ENCODE results near the gene HPGDS. TPM values are rescaled to one million over a fixed set of nuclear protein-coding genes. Genes with fewer than 3 reads are reported as not detected.

Gene HPGDS
- total and polyA plus RNA-seq, 11 donors, result 0.26 to 6.2 (median 0.96) TPM

DNA sequence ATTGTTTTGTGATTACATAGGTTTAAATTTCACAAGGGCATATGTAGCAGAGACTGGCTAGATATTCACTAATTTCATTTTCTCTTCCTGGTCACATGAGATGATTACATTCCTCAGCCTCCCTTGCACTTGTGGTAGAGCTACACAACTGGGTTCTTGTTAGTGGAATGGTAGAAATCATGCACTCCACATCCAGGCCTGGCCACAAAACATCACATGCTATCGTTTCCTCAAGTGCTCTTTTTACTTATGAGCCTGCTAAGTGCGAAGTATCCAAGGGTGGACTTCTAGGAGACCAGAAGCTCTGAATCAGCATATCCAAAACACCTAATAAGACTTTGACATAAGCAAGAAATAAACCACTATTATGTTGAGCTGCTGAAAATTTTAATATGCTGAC lies 26.4 kb upstream of the HPGDS start:
- DNase-seq (no peak), ATAC-seq (no peak)
- H3K36me3 ChIP-seq, result no peaks in the 10 kb centered on the region
- no peaks in the 10 kb centered on the region for H3K27me3 ChIP-seq
- TF ChIP-seq, protein P1, sequence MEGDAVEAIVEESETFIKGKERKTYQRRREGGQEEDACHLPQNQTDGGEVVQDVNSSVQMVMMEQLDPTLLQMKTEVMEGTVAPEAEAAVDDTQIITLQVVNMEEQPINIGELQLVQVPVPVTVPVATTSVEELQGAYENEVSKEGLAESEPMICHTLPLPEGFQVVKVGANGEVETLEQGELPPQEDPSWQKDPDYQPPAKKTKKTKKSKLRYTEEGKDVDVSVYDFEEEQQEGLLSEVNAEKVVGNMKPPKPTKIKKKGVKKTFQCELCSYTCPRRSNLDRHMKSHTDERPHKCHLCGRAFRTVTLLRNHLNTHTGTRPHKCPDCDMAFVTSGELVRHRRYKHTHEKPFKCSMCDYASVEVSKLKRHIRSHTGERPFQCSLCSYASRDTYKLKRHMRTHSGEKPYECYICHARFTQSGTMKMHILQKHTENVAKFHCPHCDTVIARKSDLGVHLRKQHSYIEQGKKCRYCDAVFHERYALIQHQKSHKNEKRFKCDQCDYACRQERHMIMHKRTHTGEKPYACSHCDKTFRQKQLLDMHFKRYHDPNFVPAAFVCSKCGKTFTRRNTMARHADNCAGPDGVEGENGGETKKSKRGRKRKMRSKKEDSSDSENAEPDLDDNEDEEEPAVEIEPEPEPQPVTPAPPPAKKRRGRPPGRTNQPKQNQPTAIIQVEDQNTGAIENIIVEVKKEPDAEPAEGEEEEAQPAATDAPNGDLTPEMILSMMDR (IDR thresholded peaks at IDR 0.05), result no peak
- no peak for TF ChIP-seq POLR2A (IDR thresholded peaks at IDR 0.05)
- no peak overlapping the region for H3K27ac ChIP-seq
- H3K4me1 ChIP-seq, result no peaks in the 10 kb centered on the region
- H3K4me3 ChIP-seq, result no peak overlapping the region
- H3K9me3 ChIP-seq, result peaks cover 0 to 10% (median 0%) of the 10 kb centered on the region in 12 donors
- intact Hi-C loops (cut with DNase I), result no loop called here
- WGBS, 4 donors, result 88 to 97% (median 92%) methylated on average over 2 of the region's 2 CpGs

DNA sequence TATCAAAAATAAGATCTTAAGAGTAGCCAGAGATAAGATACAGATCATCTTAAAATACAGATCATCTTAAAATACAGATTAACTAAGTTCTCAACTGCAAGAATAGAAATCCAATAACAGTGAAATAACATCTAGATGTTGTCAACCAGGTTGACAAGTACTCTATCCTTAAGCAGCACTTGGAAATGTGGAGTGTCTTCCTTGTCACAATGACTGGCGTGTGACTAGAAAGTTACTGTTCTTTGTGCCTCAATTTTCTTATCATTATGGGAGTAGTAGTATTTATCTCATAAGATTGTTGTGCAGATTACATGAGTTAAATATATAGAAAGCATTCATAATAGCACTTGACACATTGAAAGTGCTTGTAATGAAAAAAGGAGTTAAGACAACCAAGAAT lies 25.8 kb upstream of the HPGDS start:
- intact Hi-C loops (cut with DNase I), result no loop called here
- DNase-seq, result no peak
- ATAC-seq, result no peak
- Histone ChIP-seq H3K27ac (no peak overlapping the region), H3K4me1 (no peaks in the 10 kb centered on the region), H3K36me3 (no peaks in the 10 kb centered on the region), H3K9me3 (peaks cover 0 to 10% (median 0%) of the 10 kb centered on the region in 12 donors), H3K4me3 (no peak overlapping the region), H3K27me3 (no peaks in the 10 kb centered on the region)
- no peak for TF ChIP-seq POLR2A (IDR thresholded peaks at IDR 0.05)
- TF ChIP-seq, protein P1 (IDR thresholded peaks at IDR 0.05), result no peak
- 94 to 100% (median 95%) methylated on average over 1 of the region's 1 CpG for WGBS, 4 donors

DNA sequence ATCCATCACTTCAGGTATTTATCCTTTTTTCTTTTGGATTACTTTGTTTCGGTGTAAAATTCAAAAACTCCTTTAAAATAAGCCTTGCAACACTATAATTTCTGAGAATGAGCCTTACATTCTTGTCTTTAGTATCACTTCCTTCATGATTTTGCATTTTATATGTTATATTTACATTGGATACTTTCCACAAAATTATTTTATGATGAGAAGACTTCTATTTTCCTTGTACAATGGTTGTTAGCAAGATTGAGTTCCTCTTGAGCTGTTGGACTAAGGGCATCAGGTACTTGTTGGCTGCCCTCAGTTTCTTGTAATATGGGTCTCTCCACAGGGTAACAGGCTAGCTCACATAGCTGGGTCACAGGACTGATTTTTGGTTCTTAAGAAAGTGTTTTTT lies 22.7 kb upstream of the HPGDS start:
- intact Hi-C loops (cut with DNase I), result no loop called here
- Histone ChIP-seq H3K36me3 (no peaks in the 10 kb centered on the region), H3K27me3 (no peaks in the 10 kb centered on the region), H3K4me1 (no peaks in the 10 kb centered on the region), H3K4me3 (no peak overlapping the region), H3K9me3 (peaks cover 0 to 10% (median 0%) of the 10 kb centered on the region in 12 donors), H3K27ac (no peak overlapping the region)
- DNase-seq (no peak), ATAC-seq (no peak)
- WGBS, 4 donors, result 76 to 92% (median 80%) methylated on average over 1 of the region's 1 CpG
- TF ChIP-seq, protein P1 (IDR thresholded peaks at IDR 0.05), result no peak
- no peak for TF ChIP-seq POLR2A (IDR thresholded peaks at IDR 0.05)

DNA sequence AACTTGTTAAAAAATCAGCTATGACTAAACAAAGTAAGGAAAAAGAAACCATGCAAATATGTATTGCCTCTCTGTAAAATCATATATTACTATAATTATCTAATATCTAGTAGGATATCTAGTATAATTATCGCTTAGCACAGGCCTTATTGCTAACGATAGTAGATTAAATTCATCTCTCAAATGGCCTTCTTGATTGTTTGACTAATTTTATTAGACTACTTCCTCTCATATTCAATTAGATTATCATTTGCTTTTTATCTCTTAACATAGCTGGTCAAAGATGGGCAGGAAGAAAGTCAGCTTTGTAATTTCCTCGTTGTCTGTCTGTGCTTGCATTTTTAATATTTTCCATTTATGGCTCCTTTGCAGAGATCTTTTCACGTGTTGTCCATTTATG lies 21.9 kb upstream of the HPGDS start:
- intact Hi-C loops (cut with DNase I), result no loop called here
- no peak for DNase-seq
- Histone ChIP-seq H3K27ac (no peak overlapping the region), H3K36me3 (no peaks in the 10 kb centered on the region), H3K27me3 (no peaks in the 10 kb centered on the region), H3K9me3 (peaks cover 0 to 10% (median 0%) of the 10 kb centered on the region in 12 donors), H3K4me3 (no peak overlapping the region), H3K4me1 (no peaks in the 10 kb centered on the region)
- WGBS, 4 donors, result 63 to 74% (median 66%) methylated on average over 4 of the region's 4 CpGs
- TF ChIP-seq, protein P1 (IDR thresholded peaks at IDR 0.05), result no peak
- TF ChIP-seq POLR2A (IDR thresholded peaks at IDR 0.05), result no peak
- no peak for ATAC-seq

Data from heart left ventricle (tissue), 16 donors.